GM10248 (cell line): Measurements from ENCODE around the gene ARHGEF6.
"Not testable (repeated sequence)": the region's sequence is repeated elsewhere in the genome, so short reads cannot be mapped to it uniquely, and the experiment has no call there.

Experiments
- CTCF ChIA-PET: fragments of 300-600 bp; sonication (Branson Sonifier 250); formaldehyde crosslinking; extraction: SDS; loops from one replicate; lab custom pipeline; 2021; ENCODE audit warnings: antibody characterized with exemption; lab: Yijun Ruan, JAX
- POLR2A ChIA-PET: fragments of 350-650 bp; sonication (Branson Sonifier 250); formaldehyde crosslinking; extraction: SDS; loops from one replicate; lab custom pipeline; 2020; ENCODE audit warnings: antibody characterized with exemption; lab: Yijun Ruan, JAX
- DNase-seq: peaks from one replicate; pipeline ENCODE4 v3.0.0; 2012; ENCODE audit errors: extremely low spot score
- TF ChIP-seq, protein P1 (sequence below): IDR thresholded peaks from 2 replicates; pipeline ENCODE4 v1.5.1; 2012; ENCODE audit warnings: mild to moderate bottlenecking, low read depth; ENCODE audit errors: extremely low read depth, missing control alignments, control extremely low read depth

Gene ARHGEF6

DNA sequence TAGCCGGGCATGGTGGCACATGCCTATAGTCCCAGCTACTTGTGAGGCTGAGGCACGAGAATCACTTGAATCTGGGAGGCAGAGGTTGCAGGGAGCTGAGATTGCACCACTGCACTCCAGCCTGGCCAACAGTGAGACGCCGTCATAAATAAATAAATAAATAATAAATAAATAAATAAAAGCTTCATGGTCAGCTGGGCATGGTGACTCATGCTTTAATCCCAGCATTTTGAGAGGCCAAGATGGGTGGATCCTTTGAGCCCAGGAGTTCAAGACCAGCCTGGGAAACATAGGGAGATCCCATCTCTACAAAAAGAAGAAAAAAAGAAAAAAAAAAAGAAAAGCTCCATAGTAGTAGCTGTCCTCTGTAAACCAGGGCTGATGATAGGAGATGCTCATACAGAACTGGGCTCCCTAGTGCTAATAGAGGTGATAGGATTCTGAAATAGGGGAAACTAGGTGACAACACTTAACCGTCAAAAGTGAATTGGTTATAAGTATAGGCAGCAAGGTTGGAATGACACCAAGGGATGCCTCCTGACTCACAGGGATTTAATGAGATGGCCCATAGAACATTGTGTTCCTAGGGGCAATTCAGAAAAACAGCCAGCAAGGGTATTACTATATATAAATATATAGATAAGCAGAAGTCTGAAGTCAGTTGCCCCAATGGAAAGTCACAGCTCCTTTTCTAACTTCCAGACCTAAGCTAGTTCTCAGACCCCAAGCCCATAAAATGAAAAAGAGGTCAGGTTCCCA lies 41.8 kb upstream of the ARHGEF6 start:
- TF ChIP-seq, protein P1, sequence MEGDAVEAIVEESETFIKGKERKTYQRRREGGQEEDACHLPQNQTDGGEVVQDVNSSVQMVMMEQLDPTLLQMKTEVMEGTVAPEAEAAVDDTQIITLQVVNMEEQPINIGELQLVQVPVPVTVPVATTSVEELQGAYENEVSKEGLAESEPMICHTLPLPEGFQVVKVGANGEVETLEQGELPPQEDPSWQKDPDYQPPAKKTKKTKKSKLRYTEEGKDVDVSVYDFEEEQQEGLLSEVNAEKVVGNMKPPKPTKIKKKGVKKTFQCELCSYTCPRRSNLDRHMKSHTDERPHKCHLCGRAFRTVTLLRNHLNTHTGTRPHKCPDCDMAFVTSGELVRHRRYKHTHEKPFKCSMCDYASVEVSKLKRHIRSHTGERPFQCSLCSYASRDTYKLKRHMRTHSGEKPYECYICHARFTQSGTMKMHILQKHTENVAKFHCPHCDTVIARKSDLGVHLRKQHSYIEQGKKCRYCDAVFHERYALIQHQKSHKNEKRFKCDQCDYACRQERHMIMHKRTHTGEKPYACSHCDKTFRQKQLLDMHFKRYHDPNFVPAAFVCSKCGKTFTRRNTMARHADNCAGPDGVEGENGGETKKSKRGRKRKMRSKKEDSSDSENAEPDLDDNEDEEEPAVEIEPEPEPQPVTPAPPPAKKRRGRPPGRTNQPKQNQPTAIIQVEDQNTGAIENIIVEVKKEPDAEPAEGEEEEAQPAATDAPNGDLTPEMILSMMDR: no peak
- CTCF ChIA-PET: no interaction called here
- DNase-seq: no peak
- POLR2A ChIA-PET: no interaction called here

DNA sequence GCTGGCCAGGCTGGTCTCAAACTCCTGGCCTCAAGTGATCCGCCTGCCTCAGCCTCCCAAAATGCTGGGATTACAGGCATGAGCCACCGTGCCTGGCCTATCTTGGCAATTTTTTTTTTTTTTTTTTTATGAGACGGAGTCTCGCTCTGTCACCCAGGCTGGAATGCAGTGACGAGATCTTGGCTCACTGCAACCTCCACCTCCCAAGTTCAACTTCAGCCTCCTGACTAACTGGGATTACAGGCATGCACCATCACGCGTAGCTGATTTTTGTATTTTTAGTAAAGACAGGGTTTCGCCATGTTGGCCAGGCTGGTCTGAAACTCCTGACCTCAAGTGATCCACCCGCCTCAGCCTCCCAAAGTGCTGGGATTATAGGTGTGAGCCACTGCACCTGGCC lies 39.0 kb upstream of the ARHGEF6 start:
- CTCF ChIA-PET, DNase-seq: not testable (repeated sequence)
- POLR2A ChIA-PET: interaction anchor here (0.7 kb wide), 1 partner anchor 591 kb away, joined by 3 read pairs; no protein-coding TSS in a partner anchor

DNA sequence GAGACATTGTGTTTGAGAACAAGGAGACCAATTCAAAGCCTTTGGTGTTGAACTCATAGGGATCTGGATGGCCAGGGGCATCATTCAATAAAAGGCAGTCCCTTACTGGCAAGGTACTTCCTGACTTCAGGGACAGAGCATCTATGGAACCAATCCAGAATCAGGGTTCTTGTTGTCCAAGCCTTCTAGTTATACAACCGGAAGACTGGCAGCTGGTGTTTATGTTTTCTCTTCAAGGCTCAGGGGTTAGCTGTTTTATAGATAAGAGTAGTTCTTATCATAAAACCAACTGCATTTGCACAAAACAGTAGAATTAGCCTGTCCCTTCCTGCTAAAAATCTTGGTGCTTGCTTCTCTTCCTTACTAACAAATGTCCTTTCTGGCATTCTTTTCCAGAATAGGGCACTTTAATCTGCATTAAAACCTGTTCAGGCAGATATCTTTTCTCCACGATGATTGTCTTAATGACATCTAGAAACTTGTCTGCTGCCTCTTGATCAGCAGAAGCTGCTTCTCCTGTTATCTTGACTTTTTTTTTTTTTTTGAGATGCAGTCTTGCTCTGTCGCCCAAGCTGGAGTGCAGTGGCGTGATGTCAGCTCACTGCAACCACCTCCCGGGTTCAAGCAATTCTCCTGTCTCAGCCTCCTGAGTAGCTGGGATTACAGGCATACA lies 38.4 kb upstream of the ARHGEF6 start:
- TF ChIP-seq, protein P1: no peak
- ChIA-PET POLR2A (interaction anchor here (0.7 kb wide), 1 partner anchor 591 kb away, joined by 3 read pairs; no protein-coding TSS in a partner anchor), CTCF (no interaction called here)
- DNase-seq: no peak

DNA sequence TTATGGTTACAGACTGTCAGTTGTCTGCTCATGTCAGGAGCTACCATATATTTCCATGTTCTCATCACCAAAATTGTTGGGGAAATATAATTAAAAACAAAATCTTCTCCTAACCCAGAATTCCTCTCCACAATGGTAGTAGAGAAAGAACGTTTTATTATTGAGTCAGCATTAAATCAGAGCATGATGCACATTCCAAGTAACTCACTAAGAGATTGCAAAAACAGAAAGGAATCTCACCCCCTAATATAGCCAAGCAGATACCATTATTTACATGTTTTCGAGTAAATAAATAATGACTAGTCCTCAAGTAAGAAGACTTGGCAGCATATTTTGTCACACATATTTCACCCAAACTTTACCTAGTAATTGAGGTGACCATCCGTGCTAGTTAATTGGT lies 36.2 kb upstream of the ARHGEF6 start:
- no peak for DNase-seq
- ChIA-PET CTCF (no interaction called here), POLR2A (no interaction called here)
- TF ChIP-seq, protein P1: no peak

DNA sequence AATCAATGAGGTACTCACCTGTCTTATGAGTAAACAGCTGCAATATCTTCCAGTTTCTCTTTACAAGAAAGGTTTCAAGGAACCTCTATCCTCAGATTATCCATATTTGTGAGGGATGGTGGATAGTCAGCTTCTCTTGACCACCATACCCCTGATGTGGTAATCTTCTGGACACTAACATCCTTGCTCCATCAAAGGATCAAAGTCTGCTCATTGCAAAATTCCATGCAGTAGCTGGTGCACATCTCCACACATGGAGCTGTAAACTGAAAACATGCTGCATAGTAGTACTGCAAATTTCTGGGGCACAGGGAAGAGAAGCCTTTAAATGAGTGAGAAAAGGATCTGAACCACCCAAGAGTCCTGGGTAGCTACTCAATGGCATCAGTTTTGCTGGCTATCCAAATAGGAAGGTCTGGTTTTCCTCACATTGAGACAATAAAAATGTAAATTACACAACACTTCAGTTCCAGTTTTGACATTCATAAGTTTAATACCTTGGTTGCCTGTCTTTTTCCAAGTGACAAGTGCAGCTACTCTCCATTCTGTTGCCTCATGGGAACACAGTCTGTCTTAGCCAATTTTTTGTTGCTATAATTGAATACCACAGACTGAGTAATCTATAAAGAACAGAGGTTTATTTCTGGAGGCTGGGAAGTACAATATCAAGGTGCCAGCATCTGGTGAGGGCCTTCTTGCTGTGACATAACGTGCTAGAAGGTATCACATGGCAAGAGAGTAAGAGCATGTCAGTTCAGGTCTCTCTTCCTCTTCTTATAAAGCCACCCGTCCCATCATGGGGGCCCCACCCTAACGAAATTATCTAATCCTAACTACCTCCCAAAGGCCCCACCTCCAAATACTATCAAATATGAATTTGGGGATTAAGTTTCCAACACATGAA lies 34.4 kb upstream of the ARHGEF6 start:
- DNase-seq: no peak
- CTCF ChIA-PET: no interaction called here
- POLR2A ChIA-PET: no interaction called here
- TF ChIP-seq, protein P1: no peak

DNA sequence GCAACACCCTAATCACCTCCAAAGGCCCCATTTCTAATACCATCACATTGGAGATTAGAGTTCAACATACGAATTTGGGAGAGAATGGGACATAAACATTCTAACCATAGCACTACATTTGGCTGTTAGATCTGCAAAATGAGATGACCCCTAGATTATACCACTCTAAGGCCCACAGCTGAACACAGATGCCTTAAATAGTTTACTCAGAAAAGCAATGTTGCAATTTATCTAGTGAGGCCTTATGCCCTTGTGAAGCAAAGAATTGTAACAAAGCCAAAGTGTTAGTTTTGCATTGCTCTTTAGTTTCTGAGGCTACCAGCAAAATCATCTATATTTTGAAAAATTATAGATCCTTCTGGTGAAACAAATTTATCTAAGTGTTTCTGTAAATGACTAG lies 31.6 kb upstream of the ARHGEF6 start:
- ChIA-PET POLR2A (interaction anchor here (0.6 kb wide), 1 partner anchor 107 kb away, joined by 11 read pairs; no protein-coding TSS in a partner anchor), CTCF (no interaction called here)
- TF ChIP-seq, protein P1: no peak
- no peak for DNase-seq
